IMR-90 (cell line): ENCODE results near the gene ACACA.

ENCODE experiments used
- CEBPB ChIP-seq: IDR thresholded peaks from 2 replicates; pipeline ENCODE4 v1.6.1; 2012; ENCODE audit warnings: low read depth, low read length, improper control_type of control experiment
- CHD1 ChIP-seq: IDR thresholded peaks from 2 replicates; pipeline ENCODE4 v1.6.1; 2012; ENCODE audit warnings: low read depth, low read length, improper control_type of control experiment
- FOS ChIP-seq: fragments of 150-350 bp; IDR thresholded peaks from 2 replicates; pipeline ENCODE4 v1.6.1; 2016; ENCODE audit warnings: low read depth, low read length
- MAFK ChIP-seq: IDR thresholded peaks from 2 replicates; pipeline ENCODE4 v1.6.1; 2012; ENCODE audit warnings: low read depth, low read length, improper control_type of control experiment
- MXI1 ChIP-seq: IDR thresholded peaks from 2 replicates; pipeline ENCODE4 v1.6.1; 2012; ENCODE audit warnings: low read depth, mild to moderate bottlenecking, low read length, moderate library complexity, borderline replicate concordance
- POLR2A ChIP-seq: IDR thresholded peaks from 2 replicates; pipeline ENCODE4 v1.6.1; 2012; ENCODE audit warnings: mild to moderate bottlenecking, low read depth, low read length
- RAD21 ChIP-seq: IDR thresholded peaks from 2 replicates; pipeline ENCODE4 v1.6.1; 2012; ENCODE audit warnings: low read length, improper control_type of control experiment
- RFX5 ChIP-seq: IDR thresholded peaks from 2 replicates; pipeline ENCODE4 v1.8.0; 2012; ENCODE audit warnings: low read depth, mild to moderate bottlenecking, low read length, moderate library complexity
- SMC3 ChIP-seq: fragments of 150-350 bp; IDR thresholded peaks from 2 replicates; pipeline ENCODE4 v1.6.1; 2016; ENCODE audit warnings: low read depth, mild to moderate bottlenecking, antibody characterized with exemption, low read length, moderate library complexity
- TF ChIP-seq, protein P1 (sequence below): conservative IDR thresholded peaks from 2 replicates; pipeline ENCODE4 v1.5.1; 2012; ENCODE audit warnings: mild to moderate bottlenecking, low read depth, low read length, improper control_type of control experiment
- TF ChIP-seq, protein P2 (sequence below): fragments of 150-350 bp; IDR thresholded peaks from 2 replicates; pipeline ENCODE4 v1.6.1; 2017; ENCODE audit warnings: mild to moderate bottlenecking, antibody characterized with exemption, low read length, low read depth
- TF ChIP-seq, protein P3 (sequence below): fragments of 150-350 bp; IDR thresholded peaks from 2 replicates; pipeline ENCODE4 v1.6.1; 2016; ENCODE audit warnings: low read depth, mild to moderate bottlenecking, low read length, moderate library complexity, borderline replicate concordance

DNA sequence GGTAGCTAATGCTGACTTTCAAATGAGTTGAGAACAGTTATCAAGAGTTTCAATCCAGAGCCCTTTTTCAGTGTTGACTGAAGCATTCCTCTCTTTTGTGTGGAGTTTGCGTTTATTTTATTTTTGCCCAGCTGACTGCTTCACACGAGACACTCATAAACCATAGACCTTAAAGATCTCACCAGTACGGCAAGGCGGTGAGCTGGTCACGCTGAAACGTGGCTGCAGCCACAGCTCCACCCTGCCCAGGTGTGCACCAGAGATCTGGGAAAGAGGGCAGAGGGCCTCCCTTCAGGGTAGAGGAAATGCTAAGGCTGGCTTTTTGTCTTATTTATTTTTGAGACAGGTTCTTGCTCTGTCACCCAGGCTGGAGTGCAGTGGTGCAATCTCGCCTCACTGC is 345.7 kb downstream of the ACACA start:
- TF ChIP-seq POLR2A (no peak), MAFK (no peak), CEBPB (no peak), SMC3 (no peak), CHD1 (no peak), RFX5 (no peak), RAD21 (no peak), FOS (no peak), MXI1 (no peak)
- TF ChIP-seq, protein P1, sequence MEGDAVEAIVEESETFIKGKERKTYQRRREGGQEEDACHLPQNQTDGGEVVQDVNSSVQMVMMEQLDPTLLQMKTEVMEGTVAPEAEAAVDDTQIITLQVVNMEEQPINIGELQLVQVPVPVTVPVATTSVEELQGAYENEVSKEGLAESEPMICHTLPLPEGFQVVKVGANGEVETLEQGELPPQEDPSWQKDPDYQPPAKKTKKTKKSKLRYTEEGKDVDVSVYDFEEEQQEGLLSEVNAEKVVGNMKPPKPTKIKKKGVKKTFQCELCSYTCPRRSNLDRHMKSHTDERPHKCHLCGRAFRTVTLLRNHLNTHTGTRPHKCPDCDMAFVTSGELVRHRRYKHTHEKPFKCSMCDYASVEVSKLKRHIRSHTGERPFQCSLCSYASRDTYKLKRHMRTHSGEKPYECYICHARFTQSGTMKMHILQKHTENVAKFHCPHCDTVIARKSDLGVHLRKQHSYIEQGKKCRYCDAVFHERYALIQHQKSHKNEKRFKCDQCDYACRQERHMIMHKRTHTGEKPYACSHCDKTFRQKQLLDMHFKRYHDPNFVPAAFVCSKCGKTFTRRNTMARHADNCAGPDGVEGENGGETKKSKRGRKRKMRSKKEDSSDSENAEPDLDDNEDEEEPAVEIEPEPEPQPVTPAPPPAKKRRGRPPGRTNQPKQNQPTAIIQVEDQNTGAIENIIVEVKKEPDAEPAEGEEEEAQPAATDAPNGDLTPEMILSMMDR = no peak
- TF ChIP-seq, protein P2, sequence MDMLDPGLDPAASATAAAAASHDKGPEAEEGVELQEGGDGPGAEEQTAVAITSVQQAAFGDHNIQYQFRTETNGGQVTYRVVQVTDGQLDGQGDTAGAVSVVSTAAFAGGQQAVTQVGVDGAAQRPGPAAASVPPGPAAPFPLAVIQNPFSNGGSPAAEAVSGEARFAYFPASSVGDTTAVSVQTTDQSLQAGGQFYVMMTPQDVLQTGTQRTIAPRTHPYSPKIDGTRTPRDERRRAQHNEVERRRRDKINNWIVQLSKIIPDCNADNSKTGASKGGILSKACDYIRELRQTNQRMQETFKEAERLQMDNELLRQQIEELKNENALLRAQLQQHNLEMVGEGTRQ = no peak
- TF ChIP-seq, protein P3, sequence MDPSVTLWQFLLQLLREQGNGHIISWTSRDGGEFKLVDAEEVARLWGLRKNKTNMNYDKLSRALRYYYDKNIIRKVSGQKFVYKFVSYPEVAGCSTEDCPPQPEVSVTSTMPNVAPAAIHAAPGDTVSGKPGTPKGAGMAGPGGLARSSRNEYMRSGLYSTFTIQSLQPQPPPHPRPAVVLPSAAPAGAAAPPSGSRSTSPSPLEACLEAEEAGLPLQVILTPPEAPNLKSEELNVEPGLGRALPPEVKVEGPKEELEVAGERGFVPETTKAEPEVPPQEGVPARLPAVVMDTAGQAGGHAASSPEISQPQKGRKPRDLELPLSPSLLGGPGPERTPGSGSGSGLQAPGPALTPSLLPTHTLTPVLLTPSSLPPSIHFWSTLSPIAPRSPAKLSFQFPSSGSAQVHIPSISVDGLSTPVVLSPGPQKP = no peak
